ENCODE data around the gene RPS6KB2.

RPS6KB2 gene

DNA sequence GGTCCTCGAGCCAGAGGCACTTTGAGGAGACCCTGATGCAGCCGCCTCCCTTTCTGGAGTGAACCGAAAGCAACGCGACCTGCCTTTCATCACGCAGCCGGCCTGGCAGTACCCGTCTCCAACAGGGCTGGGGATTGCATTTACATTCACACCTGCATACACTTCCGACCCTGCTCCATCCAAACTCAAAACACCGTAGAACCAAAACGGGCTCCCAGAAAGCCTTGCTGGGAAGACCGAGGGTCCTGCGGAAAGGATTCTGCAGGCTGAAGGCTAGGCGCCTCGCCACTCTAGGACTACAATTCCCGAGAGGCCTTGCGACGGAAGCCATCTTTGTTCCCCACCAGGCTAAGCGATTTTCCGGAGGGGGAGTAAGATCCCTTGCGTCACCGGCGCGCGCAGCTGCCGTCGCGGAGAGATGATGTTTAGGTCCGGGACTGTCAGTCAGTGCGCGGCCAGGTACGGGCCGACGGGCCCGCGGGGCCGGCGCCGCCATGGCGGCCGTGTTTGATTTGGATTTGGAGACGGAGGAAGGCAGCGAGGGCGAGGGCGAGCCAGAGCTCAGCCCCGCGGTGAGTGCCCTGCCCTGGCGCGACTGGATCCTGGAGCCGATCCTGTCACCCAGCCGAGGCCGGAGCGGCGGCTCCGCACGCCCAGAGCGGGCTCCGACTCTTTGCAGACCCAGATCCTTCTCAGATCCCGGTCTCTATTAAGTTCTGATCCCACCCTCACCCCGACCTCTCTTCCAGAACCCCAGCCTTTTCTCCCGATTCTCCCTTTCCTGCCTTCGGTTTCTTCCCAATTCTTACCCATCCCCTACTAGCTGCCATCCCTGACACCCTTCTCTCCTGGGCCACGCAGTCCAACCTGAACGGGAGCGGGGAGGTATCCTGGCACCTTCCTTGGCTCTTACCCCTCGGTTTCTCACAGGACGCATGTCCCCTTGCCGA, at the start of gene RPS6KB2:
Gene RPS6KB2 (plus strand): TSS at position 443 of the 950 bp plus-strand sequence. CDS start 52 bp downstream, at position 495.
- H3K4me3 Mint-ChIP-seq = peak within 1 kb of the TSS; percentile 97
- intact Hi-C loops (cut with micrococcal nuclease) = loop anchor here (5.0 kb wide), 2 partner anchors 36 to 39 kb away; partner anchors contain the start of genes RAD9A and TMEM134
- no peaks in the 10 kb centered on the region for H3K9me3 Mint-ChIP-seq
- H3K36me3 Mint-ChIP-seq (ENCODE audit: low read depth) = peaks cover 52% of the 10 kb centered on the region
- H3K27me3 Mint-ChIP-seq = no peaks in the 10 kb centered on the region
- H3K27ac Mint-ChIP-seq = peak within 1 kb of the TSS; percentile 88
- peaks cover 27% of the 10 kb centered on the region for H3K4me1 Mint-ChIP-seq (ENCODE audit: low read depth)

DNA sequence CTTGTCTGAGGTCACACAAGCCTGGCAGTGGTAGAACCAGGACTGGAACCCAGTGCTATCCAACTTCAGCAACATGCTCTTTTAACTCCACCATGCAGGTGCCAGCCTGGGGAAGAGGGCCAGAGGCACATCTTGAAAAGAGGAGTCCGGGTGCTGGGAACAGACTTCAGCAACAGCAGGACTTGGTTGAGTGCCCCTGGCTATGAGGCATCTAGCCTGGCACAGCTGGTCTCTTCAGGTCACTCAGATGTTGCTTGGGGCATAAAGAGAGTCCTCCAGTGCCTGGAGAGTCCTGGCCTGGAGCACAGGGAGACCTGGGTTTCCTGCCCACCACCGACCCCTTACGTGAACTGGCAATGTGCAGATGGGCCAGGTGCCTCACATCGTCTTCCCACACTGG, 49.8 kb upstream of the RPS6KB2 start:
- no peaks in the 10 kb centered on the region for H3K36me3 Mint-ChIP-seq (ENCODE audit: low read depth)
- peaks cover 16% of the 10 kb centered on the region for H3K27me3 Mint-ChIP-seq
- no peaks in the 10 kb centered on the region for H3K9me3 Mint-ChIP-seq
- H3K4me1 Mint-ChIP-seq (ENCODE audit: low read depth) = peaks cover 65% of the 10 kb centered on the region
- H3K27ac Mint-ChIP-seq = peak overlapping the region; percentile 80
- intact Hi-C loops (cut with micrococcal nuclease) = no loop called here
- peak overlapping the region; percentile 1 for H3K4me3 Mint-ChIP-seq

DNA sequence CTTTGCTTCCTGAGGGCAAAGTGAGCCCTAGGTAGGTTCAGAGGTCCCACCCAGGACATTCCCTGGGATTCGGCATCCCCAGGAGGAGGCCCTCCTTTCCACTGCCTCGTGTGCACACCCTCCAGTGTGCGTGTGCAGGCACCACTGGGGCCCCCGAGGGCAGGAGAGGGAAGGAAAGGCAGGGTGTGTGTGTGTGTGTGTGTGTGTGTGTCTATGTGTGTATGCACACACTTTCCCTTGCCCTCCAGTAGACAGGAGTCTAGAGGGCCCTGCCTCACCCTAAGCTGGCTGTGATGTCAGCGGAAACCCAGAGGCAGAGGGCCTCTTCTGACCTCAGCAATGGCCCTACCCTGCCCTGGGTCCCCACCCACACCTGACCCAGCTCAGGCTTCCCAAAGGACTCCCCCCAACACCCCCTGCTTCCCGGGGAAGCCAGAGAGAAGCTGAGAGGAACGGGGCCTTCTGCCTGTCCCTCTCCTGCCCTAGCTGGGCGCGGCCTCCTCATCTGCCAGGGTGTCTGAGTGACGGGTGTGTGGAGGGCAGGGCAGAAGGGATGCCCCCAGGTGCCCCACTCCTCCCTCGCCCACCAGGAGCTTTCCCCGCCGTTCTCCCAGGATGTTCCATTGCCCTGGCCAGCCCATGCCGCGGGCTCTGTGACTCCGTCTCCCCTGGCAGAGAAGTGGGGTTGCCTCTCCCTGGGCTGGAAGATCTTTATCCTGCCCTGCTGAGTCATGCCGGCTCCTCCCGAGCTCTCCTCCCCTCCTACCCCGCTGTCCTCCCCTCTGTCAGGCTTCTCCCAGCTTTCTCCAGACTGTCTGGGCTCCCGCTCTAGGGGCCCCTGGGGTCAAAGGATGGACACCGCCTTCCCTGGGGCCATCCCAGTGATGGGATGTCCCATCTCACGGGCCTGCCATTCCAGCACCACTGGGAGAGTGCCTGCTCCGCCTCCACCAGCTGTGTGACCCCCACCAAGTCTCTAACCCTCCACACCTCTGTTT, 48.9 kb upstream of the RPS6KB2 start:
- intact Hi-C loops (cut with micrococcal nuclease) = loop anchor here (10.0 kb wide), 2 partner anchors 45 to 115 kb away; partner anchors contain the start of gene GRK2
- Mint-ChIP-seq H3K4me3 (no peak overlapping the region), H3K4me1 (ENCODE audit: low read depth) (peaks cover 58% of the 10 kb centered on the region), H3K27ac (peak overlapping the region; percentile 80), H3K9me3 (no peaks in the 10 kb centered on the region), H3K27me3 (peaks cover 16% of the 10 kb centered on the region), H3K36me3 (ENCODE audit: low read depth) (no peaks in the 10 kb centered on the region)

DNA sequence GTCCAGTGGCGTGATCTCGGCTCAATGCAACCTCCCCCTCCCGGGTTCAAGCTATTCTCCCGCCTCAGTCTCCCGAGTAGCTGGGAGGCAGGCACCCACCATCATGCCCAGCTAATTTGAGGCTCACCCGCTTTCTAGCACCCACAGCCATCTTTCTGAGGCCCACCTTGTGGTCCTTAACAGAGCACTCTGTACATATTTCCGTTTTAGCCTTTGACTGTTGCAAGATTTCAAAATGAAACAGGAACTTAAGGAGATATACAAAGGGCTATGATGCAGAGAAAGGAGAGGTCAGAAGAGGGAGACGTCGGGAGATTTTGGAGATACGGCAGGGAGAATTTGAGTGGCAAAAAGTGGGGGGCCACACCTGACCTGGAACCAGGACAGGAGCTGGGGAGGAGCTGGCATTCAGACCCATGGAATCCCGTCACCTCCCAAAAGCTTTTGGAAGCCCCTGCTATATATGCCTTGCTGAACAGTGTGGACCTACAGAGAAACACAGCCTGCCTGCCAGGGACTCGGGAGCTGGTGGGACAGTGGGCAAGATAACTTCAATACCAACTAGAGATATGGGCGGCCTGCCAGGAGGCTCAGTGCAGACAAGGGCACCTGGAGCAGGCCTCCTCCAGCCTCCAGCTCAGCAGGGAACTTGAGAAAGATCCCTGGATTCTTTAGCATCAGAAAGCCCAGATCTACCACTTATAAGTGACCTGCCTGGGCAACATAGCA, 46.9 kb upstream of the RPS6KB2 start:
- Mint-ChIP-seq H3K9me3 (no peaks in the 10 kb centered on the region), H3K4me1 (ENCODE audit: low read depth) (peaks cover 45% of the 10 kb centered on the region), H3K4me3 (peak overlapping the region; percentile 17), H3K27ac (peak overlapping the region; percentile 78), H3K27me3 (peaks cover 7% of the 10 kb centered on the region), H3K36me3 (ENCODE audit: low read depth) (no peaks in the 10 kb centered on the region)
- intact Hi-C loops (cut with micrococcal nuclease) = loop anchor here (10.0 kb wide), 2 partner anchors 47 to 117 kb away; partner anchors contain the start of gene GRK2

DNA sequence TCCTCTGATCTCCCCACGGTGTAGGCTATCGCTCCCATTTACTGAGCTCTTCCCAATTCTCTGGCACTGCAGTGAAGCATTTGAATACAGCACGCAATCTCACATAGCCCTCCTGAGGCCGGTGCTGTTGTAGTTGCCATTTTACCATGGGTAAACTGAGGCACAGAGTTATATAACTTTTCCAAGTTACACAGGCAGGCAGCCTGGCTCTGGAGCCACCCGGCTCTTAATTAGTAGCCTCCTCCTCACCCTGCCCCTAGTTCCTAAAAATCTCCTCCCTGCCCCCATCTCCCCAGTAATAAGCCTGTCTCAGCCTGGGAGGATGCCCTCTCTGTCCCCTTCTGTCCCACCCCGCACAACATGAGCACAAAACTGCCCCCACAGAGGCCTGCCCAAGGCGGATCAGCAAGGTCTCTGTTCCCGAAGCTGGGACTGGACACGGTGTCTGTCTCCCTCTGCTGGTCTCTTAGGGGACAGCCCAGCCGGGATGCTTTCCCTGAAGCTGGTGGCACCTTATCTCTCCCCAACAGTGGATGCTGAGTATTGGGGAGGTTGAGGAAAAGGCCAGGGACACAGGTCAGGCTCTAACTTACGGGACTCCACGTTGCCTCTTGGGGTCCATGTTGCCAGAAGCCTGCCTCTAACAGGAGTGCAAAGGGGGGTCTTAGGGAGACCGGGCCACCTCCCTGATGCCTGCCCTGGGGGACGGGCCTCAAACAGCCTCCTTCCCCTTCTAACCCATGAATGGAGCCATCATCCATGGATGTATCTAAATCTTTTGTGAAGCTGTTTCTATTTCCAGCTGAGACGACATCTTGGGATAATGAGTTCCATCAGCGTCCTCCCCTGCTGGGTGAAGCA, 45.8 kb upstream of the RPS6KB2 start:
- Mint-ChIP-seq H3K27me3 (peaks cover 5% of the 10 kb centered on the region), H3K27ac (peak overlapping the region; percentile 28), H3K4me1 (ENCODE audit: low read depth) (peaks cover 55% of the 10 kb centered on the region), H3K4me3 (no peak overlapping the region), H3K9me3 (no peaks in the 10 kb centered on the region), H3K36me3 (ENCODE audit: low read depth) (no peaks in the 10 kb centered on the region)
- intact Hi-C loops (cut with micrococcal nuclease) = loop anchor here (1.0 to 10.0 kb wide), 4 partner anchors 25 to 118 kb away; partner anchors contain the start of gene GRK2

DNA sequence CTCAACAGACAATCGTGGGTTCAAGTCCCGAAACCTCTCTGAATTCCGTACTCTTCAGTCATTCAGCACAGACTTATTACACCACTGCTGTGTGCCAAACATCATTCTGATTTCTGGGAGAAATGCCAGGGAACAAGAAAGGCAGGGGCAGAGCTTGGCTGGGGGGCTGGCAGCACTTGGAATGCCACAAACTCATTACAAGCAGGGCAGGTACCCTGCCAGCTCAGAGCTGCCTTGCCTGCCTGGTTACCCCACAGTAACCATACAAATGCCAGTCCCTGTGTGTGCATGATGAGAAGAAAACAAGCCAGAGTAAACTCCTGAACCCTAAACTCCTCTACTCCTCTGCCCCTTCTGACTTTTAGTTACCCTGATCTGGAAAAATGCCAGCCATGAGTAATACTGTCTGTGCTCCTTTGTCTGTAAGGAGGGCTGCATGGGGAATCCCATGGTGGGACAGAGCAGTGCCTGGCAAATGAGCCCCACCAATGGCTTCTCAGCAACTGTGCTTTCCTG, 43.4 kb upstream of the RPS6KB2 start:
- H3K27ac Mint-ChIP-seq = no peak overlapping the region
- H3K36me3 Mint-ChIP-seq (ENCODE audit: low read depth) = no peaks in the 10 kb centered on the region
- H3K27me3 Mint-ChIP-seq = peaks cover 4% of the 10 kb centered on the region
- no peaks in the 10 kb centered on the region for H3K9me3 Mint-ChIP-seq
- intact Hi-C loops (cut with micrococcal nuclease) = loop anchor here (10.0 kb wide), 2 partner anchors 50 to 120 kb away; partner anchors contain the start of gene GRK2
- peaks cover 52% of the 10 kb centered on the region for H3K4me1 Mint-ChIP-seq (ENCODE audit: low read depth)
- no peak overlapping the region for H3K4me3 Mint-ChIP-seq

DNA sequence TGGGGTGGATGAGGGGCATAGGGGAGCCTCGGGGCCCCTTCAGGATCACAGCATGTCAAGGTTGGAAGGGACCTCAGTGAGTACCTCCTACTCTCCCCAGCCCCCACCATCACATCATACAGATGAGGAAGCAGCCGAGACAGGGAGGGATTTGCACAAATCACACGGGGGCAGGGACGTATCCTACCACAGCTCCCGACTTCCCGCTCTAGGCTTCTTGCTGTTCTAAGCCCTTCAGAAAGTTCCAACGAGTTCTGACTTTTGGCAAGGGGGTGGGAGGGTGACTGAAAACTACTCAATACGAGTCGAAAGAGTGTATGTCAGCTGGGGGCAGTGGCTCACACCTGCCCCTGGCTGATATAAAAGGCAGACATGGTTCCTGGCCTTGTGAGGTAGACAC, 41.2 kb upstream of the RPS6KB2 start:
- Mint-ChIP-seq H3K4me3 (no peak overlapping the region), H3K27ac (peak overlapping the region; percentile 12), H3K4me1 (ENCODE audit: low read depth) (peaks cover 47% of the 10 kb centered on the region), H3K9me3 (no peaks in the 10 kb centered on the region), H3K27me3 (peaks cover 4% of the 10 kb centered on the region), H3K36me3 (ENCODE audit: low read depth) (peaks cover 10% of the 10 kb centered on the region)
- intact Hi-C loops (cut with micrococcal nuclease) = loop anchor here (10.0 kb wide), 2 partner anchors 52 to 122 kb away; partner anchors contain the start of gene GRK2

DNA sequence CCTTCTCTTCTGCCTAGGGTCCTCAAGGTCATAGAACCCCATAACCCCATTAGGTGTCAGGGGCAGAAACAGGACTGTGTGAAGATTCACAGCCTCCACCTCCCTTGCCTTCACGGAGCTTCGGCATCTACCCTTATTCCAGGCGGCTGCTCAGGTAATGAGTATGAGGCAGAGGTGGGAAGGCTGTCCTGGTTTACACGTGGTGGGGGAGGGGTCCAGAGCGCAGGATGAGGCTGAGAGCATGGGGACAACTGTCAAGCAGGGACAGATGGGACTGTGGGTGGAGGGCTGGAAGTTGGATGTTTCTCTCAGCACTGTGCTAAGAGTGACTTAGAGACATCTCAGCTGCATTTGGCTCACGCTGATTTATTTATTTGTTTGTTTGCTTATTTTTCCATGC, 40.8 kb upstream of the RPS6KB2 start:
- Mint-ChIP-seq H3K4me3 (no peak overlapping the region), H3K27ac (peak overlapping the region; percentile 12), H3K9me3 (no peaks in the 10 kb centered on the region), H3K4me1 (ENCODE audit: low read depth) (peaks cover 47% of the 10 kb centered on the region), H3K36me3 (ENCODE audit: low read depth) (peaks cover 14% of the 10 kb centered on the region), H3K27me3 (peaks cover 4% of the 10 kb centered on the region)
- intact Hi-C loops (cut with micrococcal nuclease) = loop anchor here (10.0 kb wide), 2 partner anchors 53 to 123 kb away; partner anchors contain the start of gene GRK2

DNA sequence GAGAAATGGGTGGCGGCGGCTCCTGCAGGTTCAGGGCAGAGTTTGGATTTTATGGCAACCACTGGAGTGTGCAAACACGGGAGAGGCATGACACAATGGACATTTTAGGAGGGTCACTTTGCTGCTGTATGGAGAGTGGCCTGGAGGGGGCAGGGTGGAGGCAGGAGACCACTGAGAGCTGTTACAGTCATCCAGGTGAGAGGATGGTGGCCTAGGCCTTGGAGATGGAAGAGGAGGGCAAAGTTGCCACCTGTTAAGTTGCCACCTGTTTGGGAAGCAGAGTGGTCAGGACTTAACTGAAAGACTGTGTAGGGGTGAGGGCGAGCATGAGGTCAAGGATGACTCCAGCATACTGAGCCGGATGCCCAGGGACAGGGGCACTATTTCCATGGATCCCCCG, 38.8 kb upstream of the RPS6KB2 start:
- H3K9me3 Mint-ChIP-seq = no peaks in the 10 kb centered on the region
- intact Hi-C loops (cut with micrococcal nuclease) = loop anchor here (10.0 kb wide), 2 partner anchors 55 to 125 kb away; partner anchors contain the start of gene GRK2
- H3K27me3 Mint-ChIP-seq = peaks cover 4% of the 10 kb centered on the region
- H3K4me1 Mint-ChIP-seq (ENCODE audit: low read depth) = peaks cover 61% of the 10 kb centered on the region
- no peak overlapping the region for H3K4me3 Mint-ChIP-seq
- H3K36me3 Mint-ChIP-seq (ENCODE audit: low read depth) = peaks cover 30% of the 10 kb centered on the region
- H3K27ac Mint-ChIP-seq = peak overlapping the region; percentile 3

DNA sequence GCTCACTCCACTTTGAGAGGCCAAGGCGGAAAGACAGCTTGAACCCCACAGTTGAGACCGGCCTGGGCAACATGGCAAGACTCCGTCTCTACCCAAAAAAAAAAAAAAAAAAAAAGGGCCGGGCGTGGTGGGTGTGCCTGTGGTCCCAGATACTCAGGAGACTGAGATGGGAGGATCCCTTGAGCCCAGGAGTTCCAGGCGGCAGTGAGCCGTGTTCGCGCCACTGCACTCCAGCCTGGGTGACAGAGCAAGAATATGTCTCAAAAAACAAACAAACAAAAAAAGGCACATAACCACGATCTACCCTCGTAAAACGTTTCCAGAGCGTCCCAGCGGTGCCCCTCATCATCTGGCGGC, 37.4 kb upstream of the RPS6KB2 start:
- peak overlapping the region; percentile 93 for H3K4me3 Mint-ChIP-seq

DNA sequence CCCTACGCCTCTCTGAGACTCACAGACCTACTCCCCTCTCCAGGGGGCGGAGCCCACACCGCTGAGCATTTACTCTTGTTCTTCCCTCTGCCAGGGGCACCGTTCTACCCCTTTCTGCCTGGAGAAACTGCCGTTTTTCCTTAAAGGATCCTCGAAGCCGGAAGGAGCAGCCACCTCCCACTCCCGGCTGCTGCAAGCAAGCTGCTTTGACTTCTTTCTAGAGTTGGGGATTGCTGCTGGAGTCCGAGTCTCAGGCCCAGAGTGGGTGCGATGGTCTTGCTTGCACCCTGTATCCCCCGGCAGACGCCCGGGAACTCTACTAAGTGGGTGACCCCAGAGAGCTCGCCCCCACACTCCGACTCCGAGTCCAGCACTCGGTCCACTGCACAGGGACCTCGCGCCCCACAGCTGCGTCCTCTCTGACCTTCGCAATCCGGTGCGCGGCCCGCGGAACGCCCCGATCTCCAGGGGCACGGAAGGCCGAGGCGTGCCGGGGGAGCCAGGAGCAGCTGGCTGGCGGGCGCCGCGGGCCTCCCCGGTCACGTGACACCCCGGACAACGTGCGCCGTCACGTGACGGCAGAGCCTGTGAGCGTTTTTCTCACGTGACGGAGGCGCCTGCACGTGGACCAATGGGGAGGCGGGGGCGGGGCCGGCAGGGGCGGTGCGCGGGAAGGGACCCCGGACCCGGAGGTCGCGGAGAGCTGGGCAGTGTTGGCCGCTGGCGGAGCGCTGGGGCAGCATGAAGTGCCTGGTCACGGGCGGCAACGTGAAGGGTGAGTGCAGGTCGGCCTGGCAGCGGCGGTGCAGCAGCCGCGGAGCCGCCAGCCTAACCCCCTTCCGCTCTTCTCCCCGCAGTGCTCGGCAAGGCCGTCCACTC, 36.8 kb upstream of the RPS6KB2 start, which contains the start of gene RAD9A:
Gene RAD9A (plus strand): TSS at position 683 of the 879 bp plus-strand sequence. CDS start 59 bp downstream, at position 742.
- Mint-ChIP-seq H3K36me3 (ENCODE audit: low read depth) (peaks cover 50% of the 10 kb centered on the region), H3K9me3 (no peaks in the 10 kb centered on the region), H3K27ac (peak within 1 kb of the TSS; percentile 95), H3K4me1 (ENCODE audit: low read depth) (peaks cover 60% of the 10 kb centered on the region), H3K27me3 (no peaks in the 10 kb centered on the region), H3K4me3 (peak within 1 kb of the TSS; percentile 93)
- intact Hi-C loops (cut with micrococcal nuclease) = loop anchor here (2.0 to 5.0 kb wide), 2 partner anchors 36 to 77 kb away; partner anchors contain the start of genes RPS6KB2 and TMEM134

More for the DNA sequence above, 37.4 kb upstream of the RPS6KB2 start:
- Mint-ChIP-seq H3K4me1 (ENCODE audit: low read depth) (peaks cover 56% of the 10 kb centered on the region), H3K36me3 (ENCODE audit: low read depth) (peaks cover 44% of the 10 kb centered on the region), H3K27me3 (no peaks in the 10 kb centered on the region), H3K9me3 (no peaks in the 10 kb centered on the region), H3K27ac (peak overlapping the region; percentile 95)
- intact Hi-C loops (cut with micrococcal nuclease) = loop anchor here (2.0 to 5.0 kb wide), 2 partner anchors 36 to 78 kb away; partner anchors contain the start of genes RPS6KB2 and TMEM134
